Fibroblast of the conjunctiva (primary cell): ENCODE results near the gene SERGEF.

Experiments used
- DNase-seq: peaks from one replicate; pipeline ENCODE4 v3.0.0-alpha.2; 2010; ENCODE audit warnings: low read depth

Gene SERGEF

DNA sequence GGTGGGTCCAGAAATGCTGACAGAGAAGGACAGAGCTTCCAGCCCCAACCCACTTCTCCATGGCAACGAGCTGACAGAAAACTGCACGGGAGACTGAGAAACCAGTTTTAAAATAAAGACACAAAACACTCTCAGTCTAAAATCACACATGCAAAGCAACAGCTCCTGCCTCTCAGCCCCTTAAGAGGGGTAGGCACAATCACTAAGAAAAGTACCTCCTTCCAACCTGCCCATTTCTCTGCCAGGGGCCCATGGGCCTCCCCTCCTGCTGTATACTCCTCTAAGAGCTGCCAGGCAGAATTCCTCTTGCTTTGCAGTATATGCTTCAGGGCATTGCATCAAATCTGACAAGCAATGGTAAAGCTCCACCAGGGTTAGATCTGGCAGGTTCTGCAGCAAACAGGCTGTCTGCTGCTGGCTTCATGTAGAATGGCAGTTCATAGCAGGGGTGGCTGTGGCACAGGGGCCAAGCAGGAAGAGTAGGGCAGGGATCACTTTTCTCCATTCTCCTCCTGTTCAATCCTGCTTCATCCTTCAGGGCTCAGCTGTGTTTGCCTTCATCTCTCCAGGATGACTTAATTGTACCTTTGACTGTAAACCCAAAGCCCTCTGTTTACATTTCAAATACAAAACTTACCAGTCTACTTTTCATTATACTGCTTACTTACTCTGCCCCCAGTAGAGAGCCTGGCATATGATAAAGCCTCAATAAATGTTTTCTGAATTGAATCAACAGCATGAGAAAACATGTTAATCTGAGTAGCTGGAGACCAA is 200.6 kb downstream of the SERGEF start:
- no peak for DNase-seq

DNA sequence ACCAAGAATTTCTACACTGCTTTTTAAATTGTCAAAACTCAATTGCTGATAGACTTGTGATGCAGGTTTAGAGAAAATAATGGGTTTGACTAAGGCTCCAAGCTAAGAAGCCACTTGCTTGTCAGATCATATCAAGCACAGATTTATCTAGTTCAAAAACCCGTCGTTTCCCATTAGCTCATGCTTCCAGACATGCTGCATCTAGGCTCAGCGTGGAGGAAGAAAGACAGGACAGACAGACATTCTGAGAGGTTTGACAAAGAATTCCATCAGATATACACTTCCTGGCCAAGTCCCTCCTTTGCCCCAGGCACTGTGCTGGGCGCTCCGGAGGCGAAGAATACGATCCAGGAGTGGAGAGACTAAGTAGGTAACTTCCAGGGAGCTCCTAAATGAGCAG is 201.5 kb downstream of the SERGEF start:
- DNase-seq = no peak

DNA sequence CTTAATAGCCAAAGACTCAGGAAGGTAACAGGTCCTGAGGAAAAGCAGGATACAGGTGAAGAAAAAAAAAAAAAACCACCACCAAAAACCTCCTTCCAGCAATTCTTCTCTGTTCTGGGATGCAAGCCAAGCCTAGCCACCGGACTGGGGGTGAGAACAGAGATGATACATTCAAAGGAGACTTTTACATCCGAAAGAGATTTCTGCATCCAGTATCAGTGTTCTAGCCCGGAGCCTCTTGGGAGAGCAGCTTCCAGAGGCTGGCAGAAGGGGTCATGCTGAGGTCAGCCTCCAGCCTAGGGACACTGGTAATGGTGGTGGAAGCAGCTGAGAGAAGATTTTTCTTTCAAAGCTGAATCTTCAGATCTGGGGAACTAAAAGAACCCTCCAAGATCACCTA is 202.1 kb downstream of the SERGEF start:
- DNase-seq = no peak

DNA sequence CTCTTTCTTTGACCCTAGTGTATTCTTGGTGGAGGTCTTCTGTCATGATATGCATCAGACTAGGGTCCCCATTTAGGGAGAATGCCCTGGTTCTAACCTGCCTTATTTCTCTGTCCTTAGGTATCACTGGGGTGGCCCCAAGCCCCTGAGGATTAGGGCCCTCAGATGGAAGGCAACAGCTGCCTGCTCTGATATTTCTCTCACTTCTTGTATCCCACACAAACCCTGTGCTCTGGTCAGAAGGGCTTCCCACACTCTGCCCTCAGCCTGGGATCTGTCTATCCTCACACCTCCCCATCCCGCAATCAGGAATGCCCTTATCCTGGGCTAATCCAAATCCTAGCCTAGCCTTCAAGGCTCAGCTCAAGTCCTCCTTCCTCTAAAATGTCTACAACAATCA is 202.8 kb downstream of the SERGEF start:
- DNase-seq = no peak

DNA sequence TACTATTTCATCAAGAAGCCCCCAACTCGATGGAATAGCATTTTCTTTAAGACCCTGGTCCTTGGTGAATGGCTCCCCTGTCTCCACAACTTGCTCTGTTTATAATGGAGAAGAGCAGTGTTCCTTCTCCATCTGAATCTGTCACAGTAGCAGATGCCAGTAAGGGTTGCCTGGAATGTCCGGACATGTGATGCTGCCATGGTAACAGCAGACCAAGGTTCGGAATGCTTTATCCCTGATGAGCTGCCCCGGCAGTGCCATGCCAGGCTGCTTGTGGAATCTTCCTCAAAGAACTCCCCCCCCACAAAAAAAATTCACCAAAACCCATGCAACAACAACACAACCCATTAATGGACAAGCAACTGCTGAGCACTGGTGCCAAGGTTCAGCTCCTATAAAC is 205.8 kb downstream of the SERGEF start:
- no peak for DNase-seq

DNA sequence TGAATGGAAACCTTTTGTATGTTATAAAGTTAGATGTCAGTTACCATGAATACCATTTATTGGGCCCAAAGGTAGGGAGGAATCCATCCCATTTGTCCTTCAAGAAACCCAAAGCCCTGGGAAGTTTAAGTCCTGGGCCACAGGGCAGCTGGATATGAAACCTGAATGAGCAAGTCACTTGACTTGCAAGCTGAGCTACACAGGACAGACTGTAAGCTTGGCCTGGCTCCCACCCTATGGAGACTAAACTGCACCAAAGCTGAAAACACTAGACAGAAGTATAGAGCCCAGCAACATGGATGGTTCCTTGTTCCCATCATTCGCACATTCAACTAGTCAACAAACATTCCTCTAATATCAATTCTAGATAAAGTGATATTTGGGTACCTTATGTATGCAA is 207.0 kb downstream of the SERGEF start:
- no peak for DNase-seq

DNA sequence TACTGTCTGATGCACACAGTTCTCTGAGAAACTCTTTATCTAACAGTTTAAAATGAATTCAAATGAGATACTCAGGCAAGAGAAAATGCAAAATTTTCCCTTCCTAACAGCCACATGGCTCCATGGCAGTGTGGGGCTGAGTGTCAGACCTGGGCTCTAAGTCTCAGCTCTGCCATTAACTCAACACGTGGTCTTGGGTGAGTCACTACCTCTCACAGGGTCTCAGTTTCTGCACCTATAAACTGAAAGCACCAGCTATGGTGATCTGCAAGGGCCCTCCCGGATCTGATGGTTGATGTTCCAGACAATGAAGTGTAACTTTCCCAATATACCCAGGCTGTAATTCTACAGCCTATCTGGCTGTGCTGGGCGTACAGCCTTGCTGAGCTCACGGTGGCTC is 207.8 kb downstream of the SERGEF start:
- no peak for DNase-seq

DNA sequence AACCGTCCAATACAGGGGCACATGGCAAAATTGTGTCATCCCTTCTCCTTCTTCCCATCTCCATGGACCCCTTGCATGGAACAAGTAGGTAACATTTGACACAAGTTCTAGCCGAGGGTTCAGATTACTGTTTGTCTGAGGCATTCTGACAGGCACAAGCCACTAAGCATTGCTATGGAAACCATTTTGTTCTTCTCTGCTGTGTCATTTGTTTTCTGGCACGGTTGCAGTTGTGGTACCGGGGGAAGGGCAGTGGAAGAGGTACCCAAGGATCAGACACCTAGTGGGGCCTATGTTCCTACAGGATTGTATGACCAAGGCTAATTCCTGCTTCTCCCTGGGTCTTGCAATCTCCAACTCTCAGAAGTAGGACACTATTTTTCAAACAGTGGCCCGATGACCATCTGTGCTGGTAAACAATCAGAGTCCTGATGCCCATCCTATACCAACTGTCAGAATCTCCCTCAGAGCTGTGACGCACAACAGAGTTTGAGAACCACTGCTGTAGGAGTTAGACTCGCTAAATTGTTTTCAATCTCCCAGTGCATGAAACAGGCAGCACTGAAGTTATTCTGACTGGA is 209.0 kb downstream of the SERGEF start:
- no peak for DNase-seq

DNA sequence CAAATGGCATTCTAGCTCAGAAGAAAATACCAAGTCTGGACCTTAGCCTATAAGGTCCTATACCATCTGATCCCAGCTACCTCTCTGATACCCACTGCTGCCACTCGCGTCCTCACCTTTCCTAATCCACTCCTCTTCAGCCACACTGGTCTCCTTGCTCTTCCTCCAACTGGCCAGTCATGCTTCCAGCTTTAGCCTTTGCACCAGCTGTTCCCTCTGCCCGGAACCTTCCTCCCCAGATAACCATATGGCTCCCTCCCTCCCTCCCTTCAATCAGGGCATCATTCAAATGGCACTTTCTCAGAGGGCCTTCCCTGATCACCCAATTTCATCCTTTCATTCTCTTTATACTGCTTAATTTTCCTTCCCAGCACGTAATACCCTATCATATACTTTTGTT is 210.4 kb downstream of the SERGEF start:
- no peak for DNase-seq

DNA sequence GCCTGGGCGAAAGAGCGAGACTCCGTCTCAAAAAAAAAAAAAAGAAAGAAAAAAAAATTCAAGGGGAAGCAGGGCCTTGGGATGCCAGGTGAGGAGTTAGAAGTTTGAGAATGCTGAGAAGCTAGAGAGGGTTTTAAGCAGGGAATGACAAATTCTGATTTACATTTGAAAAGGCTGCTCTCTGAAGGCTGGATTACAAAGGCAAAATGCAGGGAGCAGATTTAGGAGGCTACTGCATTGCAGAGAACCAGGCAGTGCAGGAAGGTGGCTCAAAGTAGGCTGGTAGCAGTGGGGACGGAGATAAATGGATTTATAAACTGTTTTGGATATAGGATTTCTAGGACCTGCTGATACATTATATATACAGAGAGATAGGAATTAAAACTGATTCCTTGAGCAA is 211.7 kb downstream of the SERGEF start:
- DNase-seq = no peak

DNA sequence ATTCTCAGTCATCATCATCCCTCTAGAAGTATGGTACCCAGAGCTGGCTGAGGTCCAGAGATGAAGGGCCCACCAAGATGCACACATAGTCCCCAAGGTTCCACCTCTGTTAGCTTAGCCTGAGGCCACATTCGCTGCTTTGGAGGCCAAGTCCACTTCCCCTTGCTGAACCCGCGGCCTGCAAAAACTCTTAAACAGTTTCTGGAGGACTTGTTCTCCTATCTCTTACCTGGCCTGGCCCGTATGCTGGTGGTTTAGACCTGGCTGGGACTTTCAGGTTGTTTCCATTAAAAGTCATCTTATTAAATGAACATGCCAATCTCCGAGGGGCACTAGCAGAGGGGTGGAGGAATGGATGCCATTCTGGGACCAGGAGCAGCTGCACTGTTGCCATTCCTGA is 213.7 kb downstream of the SERGEF start:
- no peak for DNase-seq

DNA sequence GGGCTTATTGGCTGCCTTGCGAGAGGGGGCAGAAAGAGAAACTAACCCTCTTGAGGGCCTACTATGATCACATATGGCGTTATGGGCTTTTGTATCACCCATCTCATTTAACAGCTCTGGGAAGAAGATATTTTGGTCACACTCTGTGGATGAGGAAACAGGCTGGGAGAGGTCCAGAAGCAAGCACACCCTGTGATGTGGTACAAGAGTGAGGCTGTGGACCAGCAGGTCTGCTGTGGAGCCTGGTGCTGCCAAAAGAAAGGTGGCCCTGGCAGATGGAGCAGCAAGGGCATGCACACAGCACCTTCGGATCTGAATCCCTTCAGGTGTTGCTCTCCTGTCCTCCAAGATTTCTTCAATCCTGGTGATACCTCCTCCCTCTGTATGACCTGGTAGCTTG is 214.1 kb downstream of the SERGEF start:
- no peak for DNase-seq

DNA sequence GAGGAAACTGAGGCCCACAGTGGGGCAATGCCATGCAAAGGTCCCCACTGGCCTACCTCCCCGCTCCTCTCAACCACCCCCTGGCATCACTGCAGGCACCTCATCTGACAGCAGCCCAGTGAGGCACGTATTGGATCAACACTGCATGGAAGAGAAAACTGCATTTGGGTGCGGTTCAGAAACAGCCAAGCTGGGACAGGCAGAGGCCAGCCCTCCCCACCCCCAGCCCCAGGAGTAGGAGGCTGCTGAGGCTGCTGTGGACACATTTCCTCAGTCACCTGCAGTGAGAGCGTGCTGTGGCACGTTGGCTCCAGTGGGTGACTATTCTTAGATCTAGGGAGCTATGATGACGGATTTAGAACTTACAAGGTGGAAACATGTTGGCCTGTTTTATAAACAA is 214.6 kb downstream of the SERGEF start:
- no peak for DNase-seq

DNA sequence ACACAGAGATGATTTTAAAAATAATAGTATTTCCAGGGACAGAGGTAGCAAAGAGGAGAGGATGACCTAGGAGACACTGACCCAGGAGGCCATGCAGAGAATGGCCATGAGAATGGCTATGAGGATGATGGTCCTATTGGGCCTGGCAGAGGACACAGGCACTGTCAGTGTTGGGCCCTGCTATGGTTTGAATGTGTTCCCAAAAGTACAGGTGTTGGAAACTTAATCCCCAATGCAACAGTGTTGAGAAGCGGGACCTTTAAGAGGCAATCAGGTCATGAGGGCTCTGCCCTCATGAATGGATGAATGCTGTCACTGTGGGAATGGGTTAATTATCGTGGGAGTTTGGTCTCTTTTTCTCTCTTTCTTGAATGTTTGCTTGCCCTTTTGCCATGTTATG is 216.7 kb downstream of the SERGEF start:
- DNase-seq = no peak

DNA sequence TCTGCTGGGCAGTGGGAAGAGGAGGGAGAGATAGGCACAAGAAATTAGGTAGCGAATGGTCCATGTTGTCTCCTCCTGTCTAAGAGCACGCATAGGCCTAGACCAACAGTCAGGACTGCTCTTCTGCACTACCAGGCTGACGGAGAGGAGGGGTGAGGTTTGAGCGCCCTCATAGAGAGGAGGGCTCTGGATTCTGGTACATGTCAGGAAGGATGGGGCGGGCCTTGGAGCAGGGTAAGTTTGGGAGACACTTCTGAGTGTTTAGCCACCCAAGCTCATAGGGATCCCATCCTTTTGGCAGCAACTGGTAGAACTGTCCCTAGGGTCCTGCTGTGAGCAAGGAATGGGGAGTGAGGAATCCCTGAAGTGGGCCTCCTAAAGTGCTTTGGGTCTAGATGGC is 217.9 kb downstream of the SERGEF start:
- DNase-seq = no peak

DNA sequence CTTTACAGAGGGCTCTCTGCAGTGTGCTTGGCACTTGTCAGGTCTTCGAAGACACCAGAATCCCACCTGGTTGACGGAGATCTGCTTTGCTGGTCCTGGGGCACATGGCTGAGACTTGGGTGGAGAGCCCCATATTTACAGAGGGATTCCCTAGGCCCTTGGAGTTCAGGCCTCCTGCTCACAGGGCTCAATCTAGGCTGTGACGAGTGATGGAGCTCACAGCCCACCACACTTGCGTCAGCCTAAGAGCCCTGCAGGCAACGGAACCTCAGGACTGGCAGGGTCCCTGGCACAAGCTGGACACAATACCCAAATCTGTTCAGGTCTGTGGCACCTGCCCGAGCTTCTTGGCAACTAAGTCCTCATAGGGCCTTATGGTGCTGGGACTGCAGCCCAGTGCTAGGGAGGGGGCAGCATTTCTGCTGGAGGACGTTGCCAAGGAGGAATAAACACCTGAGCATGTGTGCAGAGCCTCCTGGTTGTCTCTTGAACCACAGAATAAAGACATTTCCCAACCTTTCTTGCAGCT is 219.1 kb downstream of the SERGEF start:
- no peak for DNase-seq

DNA sequence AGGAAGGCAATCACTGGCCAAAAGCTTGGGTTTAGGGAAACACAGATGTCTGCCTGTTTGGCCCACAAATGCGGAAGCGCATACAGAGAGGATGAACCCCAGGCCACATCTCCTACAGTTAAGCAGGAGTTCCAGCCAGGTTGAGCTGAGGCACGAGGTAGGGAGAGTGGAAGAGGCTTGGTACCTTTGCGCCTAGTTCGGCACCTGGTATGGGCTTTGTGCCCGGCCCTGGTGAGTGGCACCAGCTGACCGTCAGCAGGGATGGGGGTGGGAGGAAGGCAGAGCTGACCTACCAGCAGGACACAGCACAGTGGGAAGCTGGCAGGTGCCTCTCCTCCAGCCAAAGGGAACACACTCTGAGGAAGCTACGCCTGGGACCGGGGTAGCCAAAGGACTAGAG is 220.7 kb downstream of the SERGEF start:
- no peak for DNase-seq

DNA sequence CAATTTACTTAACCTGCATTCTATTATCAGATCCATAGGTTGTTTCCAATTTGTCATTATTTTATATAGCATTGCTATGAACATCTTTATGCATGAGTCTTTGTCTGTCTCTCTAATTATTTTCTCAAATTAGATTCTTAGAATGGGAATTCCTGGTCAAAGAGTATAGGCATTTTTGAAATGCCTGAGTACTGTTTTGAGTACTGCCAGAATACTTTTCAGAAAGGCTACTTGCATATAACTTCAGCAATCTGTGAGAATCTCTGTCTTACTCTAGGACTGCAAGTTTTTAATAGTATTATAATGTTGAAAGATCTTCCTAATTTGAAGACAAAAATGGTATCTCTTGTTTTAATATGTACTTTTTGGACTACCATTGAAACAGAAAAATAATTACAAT is 221.7 kb downstream of the SERGEF start:
- DNase-seq = no peak

DNA sequence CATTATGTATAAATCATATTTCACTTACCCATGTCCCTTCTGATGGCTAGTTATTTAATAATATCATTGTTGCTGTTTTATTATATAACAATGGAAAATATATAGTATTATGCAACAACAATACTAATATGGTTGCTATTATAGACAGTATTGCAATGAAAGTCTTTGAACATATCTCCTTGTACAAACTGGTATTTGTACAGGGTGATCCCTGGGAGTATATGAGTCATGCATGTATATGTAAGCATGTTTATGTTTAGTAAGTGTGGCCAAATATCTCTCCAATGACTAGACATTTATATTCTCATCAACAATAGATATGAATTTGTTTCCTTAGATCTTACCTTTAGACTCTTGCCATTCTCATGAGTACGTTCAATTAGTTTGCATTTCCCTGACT is 222.4 kb downstream of the SERGEF start:
- DNase-seq = peak; percentile 43

DNA sequence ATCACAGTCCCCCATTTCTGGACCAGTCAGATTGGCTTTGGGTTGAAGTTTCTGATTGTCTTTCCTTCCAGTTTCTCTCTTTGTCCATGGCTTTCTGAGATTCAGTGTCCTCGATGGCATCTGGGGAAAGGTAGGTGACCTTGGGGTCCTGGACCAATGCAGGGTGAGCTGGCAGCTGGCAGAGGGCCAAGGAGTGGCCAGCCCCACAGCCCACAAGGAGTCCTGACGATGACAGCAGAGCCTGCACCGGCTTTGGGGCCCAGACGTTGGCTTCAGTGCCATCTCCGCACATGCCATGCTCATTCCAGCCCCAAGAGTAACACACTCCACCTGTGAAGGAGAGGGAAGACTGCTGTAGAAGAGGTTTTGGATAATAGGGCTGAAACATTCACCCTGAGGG is 224.8 kb downstream of the SERGEF start:
- no peak for DNase-seq

DNA sequence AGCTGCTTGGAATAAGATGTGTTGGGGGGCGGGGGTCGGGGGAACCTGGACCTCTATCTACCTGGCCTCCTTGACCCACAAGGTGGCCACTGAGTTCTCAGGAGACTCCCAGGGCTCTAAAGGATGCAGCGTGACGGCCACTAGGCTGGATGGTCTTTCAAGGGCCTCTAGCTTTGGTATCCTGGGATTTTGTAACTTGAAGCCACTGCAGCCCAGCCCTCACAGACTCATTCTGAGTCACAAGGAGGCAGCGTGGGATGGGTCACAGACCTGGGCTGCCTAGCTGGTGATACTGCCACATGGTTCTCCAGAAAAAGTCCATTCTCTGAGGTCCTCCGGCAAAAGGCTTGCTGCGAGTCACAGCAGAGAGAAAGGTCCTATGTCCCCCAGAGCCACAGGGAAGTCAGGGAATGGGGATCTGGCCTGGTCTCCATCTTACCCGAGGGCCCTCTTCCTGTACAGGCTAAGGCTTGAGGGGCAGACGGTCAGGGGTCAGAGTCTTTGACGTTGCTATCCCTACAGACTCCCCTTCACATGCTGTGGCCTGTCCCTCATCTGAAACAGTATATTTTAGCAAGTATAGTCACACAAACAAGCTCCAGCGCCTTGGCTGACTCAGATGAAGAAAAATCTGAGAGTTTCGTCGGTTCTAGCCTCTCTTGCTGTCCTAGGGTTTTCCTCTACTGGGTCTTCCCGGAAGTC is 225.9 kb downstream of the SERGEF start:
- peak; percentile 41 for DNase-seq

DNA sequence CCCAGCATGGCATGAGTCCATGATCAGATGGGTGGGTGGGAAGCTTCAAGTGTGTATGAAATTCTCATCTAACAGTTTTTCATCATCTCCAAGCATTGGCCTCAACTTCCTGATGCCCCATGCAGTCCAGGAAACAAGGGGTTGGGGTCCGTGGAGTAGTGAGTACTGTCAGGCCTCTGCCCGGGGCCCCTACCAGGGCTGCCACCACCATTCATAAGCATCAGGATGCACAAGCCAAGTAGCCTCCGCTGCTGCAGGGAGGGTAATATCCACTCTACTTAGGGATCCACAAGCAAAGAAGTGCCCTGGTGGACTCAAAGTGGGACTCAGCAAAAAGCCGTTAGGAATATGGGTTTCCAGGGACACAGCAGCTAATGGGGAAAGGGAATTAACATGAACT is 229.0 kb downstream of the SERGEF start:
- DNase-seq = no peak

DNA sequence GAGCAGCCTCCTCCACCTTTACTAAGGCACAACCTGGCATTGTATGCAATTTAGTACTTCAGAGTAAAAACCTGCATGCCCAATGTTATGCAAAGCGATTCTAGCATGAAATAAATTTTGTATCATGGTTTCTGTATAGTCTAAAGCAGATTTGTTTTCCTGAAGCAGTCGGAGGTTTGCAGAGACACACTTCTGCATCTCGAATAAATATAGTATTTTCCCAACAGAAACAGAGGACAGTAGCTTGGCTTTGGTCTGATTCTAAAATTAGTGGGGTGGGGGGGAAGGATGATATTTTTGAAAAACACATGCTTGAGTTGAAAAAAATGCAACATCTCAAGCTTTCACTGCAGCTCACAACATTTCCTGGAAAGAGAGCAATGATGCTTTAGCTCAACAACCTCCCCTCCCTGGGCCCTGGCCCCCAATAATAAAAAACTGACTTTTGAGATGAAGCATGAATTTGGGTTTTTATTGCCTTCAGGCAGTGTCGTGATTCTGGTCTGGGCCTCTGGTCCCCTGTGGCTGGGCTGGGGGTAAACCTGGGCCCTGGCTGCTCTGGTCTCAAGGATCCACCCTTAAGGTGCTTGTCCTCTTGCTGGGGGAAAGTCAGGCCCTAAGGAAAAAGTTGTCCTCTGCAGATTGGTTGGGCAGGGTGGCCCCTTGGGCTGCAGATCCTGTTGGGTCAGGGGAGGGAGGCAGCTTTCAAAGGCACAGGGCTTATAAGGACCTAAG is 230.1 kb downstream of the SERGEF start:
- no peak for DNase-seq
